NCI-H345 treated with DMSO at 0.1 percent for 48 hours (cell line): ENCODE measurements around the gene DBNDD2.

Experiments
- DNase-seq: peaks from one replicate; lab custom pipeline; 2025; ENCODE audit not compliant: unreplicated experiment; lab: John Stamatoyannopoulos, UW

Gene DBNDD2

GRCh38 chr20:45378191-45378590, 29.9 kb upstream of the DBNDD2 start, which contains the start of gene TP53TG5:
Gene TP53TG5 (minus strand): TSS chr20:45378325. CDS start chr20:45378236, 89 bp downstream.
- DNase-seq, result no peak

DNA sequence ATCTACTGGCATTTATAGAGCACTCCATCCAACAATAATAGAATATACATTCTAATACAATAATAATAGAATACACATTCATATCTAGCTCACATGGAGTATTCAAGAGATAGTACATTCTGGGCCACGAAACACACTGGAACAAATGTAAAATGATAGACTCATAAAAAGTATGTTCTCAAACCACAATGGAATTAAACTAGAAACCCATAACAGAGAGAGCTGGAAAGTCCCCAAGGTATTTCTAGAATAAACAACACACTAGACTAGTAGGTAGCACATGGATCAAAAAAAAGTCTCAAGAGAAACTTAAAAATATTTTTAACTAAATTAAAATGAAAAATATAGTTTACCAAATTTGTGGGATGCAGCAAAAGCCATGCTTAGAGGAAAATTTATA, 20.8 kb upstream of the DBNDD2 start:
- DNase-seq, result no peak

DNA sequence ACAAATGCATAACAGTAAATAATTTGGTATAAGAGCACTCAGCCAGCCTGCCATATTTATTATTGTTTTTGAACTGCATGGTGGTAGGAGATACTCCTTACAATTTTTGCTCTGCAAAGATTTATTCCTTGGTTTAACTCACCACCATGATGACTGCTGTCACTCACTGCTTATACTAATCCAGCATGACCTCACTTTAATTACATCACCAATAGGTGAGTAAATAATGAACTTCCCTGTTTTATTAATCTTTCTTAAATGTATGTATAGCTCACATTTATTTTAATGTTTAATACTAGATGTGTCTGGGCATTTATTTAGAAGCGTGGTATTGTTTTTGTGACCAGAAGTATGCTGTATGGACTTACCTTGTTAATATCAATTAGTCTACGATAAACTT, 17.2 kb upstream of the DBNDD2 start:
- DNase-seq, result no peak

- no peak for DNase-seq
Measured at GRCh38 chr20:45391559-45391958, 16.5 kb upstream of the DBNDD2 start.

GRCh38 chr20:45392733-45393132, 15.4 kb upstream of the DBNDD2 start:
- peak; percentile 22 for DNase-seq

DNA sequence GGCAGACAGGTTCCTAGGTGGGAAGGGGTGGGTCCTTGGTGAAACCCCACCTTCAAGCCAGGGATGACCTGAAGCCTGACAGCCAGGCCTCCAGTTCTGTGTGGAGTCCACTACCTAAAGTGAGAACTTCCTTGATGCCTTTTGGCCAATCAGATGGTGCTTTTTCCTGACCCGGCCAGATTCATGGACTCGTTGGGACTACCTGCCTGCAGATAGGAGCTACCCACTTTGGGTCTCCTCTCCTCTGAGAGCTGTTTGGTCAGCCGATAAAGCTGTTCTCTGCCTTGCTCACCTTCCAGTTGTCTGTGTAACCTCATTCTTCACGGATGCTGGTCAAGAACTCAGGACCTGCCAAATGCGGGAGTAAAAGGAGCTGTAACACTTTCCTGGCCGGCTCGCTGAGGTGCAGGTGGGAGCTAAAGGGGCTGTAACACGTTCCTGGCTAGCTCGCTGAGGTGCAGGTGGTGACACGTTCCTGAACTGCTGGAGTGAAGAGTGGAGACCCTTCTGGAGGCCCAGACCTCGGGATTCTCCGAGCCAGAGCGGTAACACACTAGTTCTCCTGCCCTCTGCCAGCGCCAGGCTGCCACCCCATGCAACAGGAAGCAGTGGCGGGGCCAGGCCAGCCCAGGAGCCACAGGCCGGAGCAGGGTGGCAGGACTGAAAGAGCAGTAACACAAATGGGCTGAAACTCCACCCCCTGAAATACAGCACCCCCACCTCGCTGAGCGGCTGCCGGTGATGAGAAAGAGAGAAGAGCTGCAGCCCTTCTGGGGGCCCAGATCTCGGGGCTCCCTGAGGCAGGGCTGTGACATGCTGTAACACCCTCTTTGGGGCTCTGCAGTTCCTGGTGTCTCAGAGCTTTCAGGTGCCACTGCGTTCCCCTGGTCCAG, 13.6 kb upstream of the DBNDD2 start:
- DNase-seq, result no peak

DNA sequence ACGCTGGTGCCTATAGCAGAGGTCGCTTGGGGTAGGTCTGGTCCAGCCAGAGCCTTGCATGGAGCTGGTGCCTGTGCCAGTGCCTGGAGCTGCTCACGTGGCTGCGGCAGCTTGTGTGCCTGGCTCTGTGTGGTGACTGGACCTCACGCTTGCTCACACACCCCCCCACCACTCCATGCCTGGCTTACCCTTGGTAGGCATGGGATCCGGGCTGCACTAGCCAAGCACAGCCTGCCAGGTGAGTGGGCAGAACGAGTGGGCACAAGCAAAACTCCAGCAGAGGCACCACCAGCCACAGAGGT, 13.0 kb upstream of the DBNDD2 start:
- no peak for DNase-seq

DNA sequence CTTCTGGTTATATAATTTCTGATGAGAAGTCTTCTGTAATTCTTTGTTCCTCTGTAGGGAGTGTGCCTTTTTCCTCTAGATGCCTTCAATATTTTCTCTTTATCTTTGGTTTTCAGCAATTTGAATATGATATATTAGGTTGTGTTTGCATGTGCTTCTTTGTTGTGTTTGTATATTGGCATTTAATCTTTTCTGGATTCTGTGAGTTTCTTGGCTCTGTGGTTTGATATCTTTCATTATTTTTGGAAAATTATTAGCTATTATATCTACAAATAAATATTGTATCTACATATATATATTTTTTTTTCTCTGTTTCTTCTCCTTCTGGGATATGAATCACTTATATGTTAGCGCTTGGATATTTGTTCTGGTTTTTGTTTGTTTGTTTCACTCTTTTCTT, 9.1 kb upstream of the DBNDD2 start:
- DNase-seq, result no peak

GRCh38 chr20:45400346-45401031, 7.6 kb upstream of the DBNDD2 start:
- DNase-seq, result no peak

DNA sequence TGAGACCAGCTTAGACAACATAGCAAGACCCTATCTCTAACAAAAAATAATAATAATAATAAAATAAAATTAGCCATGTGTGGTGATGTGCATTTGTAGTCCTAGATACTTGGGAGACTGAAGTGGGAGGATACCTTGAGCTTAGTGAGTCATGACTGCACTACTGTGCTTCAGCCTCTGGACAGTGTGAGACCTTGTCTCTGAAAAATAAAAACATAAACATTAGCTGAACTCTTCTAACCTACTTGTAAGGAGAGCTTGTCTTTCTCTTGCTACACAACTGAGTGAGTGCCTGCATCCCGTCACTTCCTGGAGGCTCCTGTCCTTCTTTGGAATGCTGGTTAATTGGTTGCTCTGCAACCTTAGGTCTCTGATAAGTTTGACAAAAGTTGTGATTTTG, 5.1 kb upstream of the DBNDD2 start:
- no peak for DNase-seq

GRCh38 chr20:45404438-45404837, 3.7 kb upstream of the DBNDD2 start:
- DNase-seq, result peak; percentile 70

DNA sequence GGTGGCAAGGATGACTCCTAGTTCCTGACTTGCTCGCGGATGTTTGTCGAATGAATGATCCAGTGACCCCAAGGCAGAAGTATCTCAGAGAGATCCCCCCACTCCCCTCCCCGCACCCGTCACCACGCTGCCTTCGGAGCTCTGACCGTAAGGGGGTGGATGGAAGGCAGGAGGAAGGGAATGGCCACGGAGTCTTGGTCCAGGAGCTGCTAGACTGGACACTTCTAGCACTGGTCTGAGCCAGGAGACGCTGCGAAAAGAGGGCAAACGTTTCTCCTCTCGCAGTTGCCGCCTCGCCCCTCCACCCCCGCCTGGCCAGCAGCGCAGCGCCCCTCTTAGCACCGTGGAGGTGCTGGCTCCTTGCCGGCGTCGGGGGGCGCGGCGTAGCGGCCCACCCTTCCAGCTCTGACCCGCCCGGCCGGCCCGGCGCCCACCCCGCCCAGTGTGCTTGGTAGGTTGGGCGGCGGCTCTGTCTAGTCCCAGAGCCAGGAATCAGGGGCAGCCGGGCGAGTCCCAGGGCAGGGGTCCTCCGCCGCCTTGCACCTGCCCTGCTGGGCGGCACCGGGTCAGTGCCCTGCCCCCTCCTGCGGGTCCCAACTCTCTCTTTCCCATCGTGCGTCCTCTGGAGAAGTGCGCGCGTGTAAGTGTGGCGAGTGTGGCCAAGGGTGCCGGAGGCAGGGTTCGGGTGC, 2.4 kb upstream of the DBNDD2 start:
- no peak for DNase-seq

DNA sequence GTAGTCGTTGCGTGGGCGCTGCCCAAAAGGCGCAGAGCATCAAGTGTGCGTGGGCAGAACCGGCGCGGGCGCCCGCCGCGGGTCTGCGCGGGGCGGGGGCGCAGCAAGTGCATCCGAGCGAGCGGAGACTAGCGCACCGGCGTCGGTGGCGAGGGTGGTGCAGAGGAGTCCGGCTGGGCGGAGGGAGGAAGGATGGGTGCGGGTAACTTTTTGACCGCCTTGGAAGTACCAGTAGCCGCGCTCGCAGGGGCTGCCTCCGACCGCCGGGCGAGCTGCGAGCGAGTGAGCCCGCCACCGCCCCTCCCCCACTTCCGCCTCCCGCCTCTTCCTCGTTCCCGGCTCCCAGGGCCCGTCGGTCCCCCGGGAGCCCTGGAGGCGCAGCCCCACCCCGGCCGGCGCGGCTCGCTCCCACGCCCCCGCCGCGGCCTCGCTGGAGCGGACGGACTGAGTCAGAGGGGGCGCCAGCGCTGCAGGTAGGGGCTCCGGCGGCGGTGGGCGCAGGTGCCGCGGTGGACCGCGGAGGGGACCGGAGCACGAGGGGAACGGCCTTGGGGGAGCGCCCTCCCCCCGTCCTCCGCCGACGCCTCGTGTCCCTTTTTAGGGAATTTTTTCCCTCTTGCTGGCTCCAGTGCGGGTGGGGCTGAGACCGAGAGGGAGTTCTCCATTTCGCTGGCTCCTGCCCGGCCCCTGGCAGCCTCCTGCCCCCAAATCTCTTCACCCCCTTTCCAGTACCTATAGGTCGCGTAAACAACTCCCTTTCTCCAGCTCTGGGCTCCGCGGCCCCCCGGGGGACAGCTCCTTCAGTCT, 1.6 kb upstream of the DBNDD2 start:
- peak; percentile 10 for DNase-seq

GRCh38 chr20:45407067-45407745, 883 bp upstream of the DBNDD2 start:
- peak; percentile 5 for DNase-seq

- no peak for DNase-seq
Measured at GRCh38 chr20:45408646-45409213, 641 bp downstream of the DBNDD2 start.

- DNase-seq, result no peak
Measured at GRCh38 chr20:45409521-45410272, 1.6 kb downstream of the DBNDD2 start.

- no peak for DNase-seq
Measured at GRCh38 chr20:45410887-45411286, 2.8 kb downstream of the DBNDD2 start.

- DNase-seq, result no peak
Measured at GRCh38 chr20:45412653-45413052, 4.6 kb downstream of the DBNDD2 start.

- DNase-seq, result no peak
Measured at GRCh38 chr20:45413479-45413878, 5.4 kb downstream of the DBNDD2 start.
